Ascending aorta (tissue), 2 donors: ENCODE measurements around the gene LPAR2. TPM values are rescaled to one million over a fixed set of nuclear protein-coding genes. Genes with fewer than 3 reads are reported as not detected.

Experiments used
- DNase-seq, 2 donors: peaks; one replicate each; pipeline ENCODE4 v3.0.0-alpha.2; 2019; ENCODE audit warnings: low spot score in 2 of 2
- H3K27ac ChIP-seq, 2 donors: fragments of 200-600 bp; sonication (generic); one replicate each; pipeline ENCODE4 v1.5.1; 2016 to 2017; ENCODE audit warnings: mild to moderate bottlenecking in 1 of 2
- H3K27me3 ChIP-seq: fragments of 200-600 bp; sonication (generic); one replicate; pipeline ENCODE4 v1.5.1; 2017
- H3K36me3 ChIP-seq, 2 donors: fragments of 200-600 bp; sonication (generic); one replicate each; pipeline ENCODE4 v1.5.1; 2016
- H3K4me1 ChIP-seq, 2 donors: fragments of 200-600 bp; sonication (generic); one replicate each; pipeline ENCODE4 v1.5.1; 2016 to 2017; ENCODE audit warnings: mild to moderate bottlenecking in 1 of 2
- H3K4me3 ChIP-seq, 2 donors: fragments of 200-600 bp; sonication (generic); one replicate each; pipeline ENCODE4 v1.5.1; 2016 to 2017; ENCODE audit warnings: mild to moderate bottlenecking in 1 of 2
- H3K9me3 ChIP-seq, 2 donors: fragments of 200-600 bp; sonication (generic); one replicate each; pipeline ENCODE4 v1.5.1; 2016
- CTCF ChIP-seq, 3 experiments: fragments of 200-600 bp in 2 of 3; fragments of 450-650 bp in 1 of 3; sonication (generic) in 2 of 3; IDR thresholded peaks; one replicate each; pipeline ENCODE4 v1.5.1; 2016 to 2019; ENCODE audit warnings: antibody characterized with exemption in 3 of 3, mild to moderate bottlenecking in 1 of 3, moderate library complexity in 1 of 3
- intact Hi-C: fragments of 100-400 bp; cut with DNase I; formaldehyde crosslinking; loops from one replicate; pipeline ENCODE4 v1.15.1; 2023
- total RNA-seq: library from RNA; depleted of rRNA; stranded (reverse); fragments of >200 nt; gene quantifications from one replicate; pipeline ENCODE4 v1.1.0, GENCODE V29; 2016

Gene LPAR2
- total RNA-seq, 1 donor from 2014 or later = 0.75 TPM

- H3K9me3 ChIP-seq = no peaks in the 10 kb centered on the region
- intact Hi-C loops = no loop called here
- H3K4me3 ChIP-seq = no peak overlapping the region
- no peak for TF ChIP-seq CTCF (IDR thresholded peaks at IDR 0.05)
- no peak overlapping the region for H3K27ac ChIP-seq
- DNase-seq = no peak
- no peaks in the 10 kb centered on the region for H3K27me3 ChIP-seq
- H3K36me3 ChIP-seq = no peaks in the 10 kb centered on the region
- no peaks in the 10 kb centered on the region for H3K4me1 ChIP-seq
Measured at GRCh38 chr19:19579533-19580361, 48.3 kb downstream of the LPAR2 start.

GRCh38 chr19:19578252-19578651 lies 49.8 kb downstream of the LPAR2 start:
- Histone ChIP-seq H3K27me3 (no peaks in the 10 kb centered on the region), H3K4me1 (no peaks in the 10 kb centered on the region), H3K9me3 (no peaks in the 10 kb centered on the region), H3K36me3 (no peaks in the 10 kb centered on the region), H3K4me3 (no peak overlapping the region), H3K27ac (no peak overlapping the region)
- intact Hi-C loops = no loop called here
- no peak for TF ChIP-seq CTCF (IDR thresholded peaks at IDR 0.05)
- no peak for DNase-seq

- Histone ChIP-seq H3K36me3 (no peaks in the 10 kb centered on the region), H3K4me3 (no peak overlapping the region), H3K27ac (no peak overlapping the region), H3K27me3 (no peaks in the 10 kb centered on the region), H3K9me3 (no peaks in the 10 kb centered on the region), H3K4me1 (no peaks in the 10 kb centered on the region)
- intact Hi-C loops = no loop called here
- DNase-seq = no peak
- TF ChIP-seq CTCF (IDR thresholded peaks at IDR 0.05) = no peak
Measured at GRCh38 chr19:19575411-19575810, 52.6 kb downstream of the LPAR2 start.

Other genes starting within 250 kb of the LPAR2 start
- 63.3 TPM for gene GATAD2A, start 222.5 kb downstream of the LPAR2 start, total RNA-seq
- gene TSSK6, start 112.7 kb downstream of the LPAR2 start, total RNA-seq = not detected
- 12.7 TPM for gene NDUFA13, start 112.0 kb downstream of the LPAR2 start, total RNA-seq
- gene YJEFN3, start 99.3 kb downstream of the LPAR2 start, total RNA-seq = 3.5 TPM
- not detected for gene CILP2, start 90.0 kb downstream of the LPAR2 start, total RNA-seq
- not detected for gene PBX4, start 9.5 kb downstream of the LPAR2 start, total RNA-seq
- gene GMIP, start 15.4 kb upstream of the LPAR2 start, total RNA-seq = 3.9 TPM
- 161 TPM for gene ATP13A1, start 35.5 kb upstream of the LPAR2 start, total RNA-seq
- 1.3 TPM for gene ZNF101, start 40.6 kb upstream of the LPAR2 start, total RNA-seq
- 4.8 TPM for gene ZNF14, start 104.9 kb upstream of the LPAR2 start, total RNA-seq
- 22.4 TPM for gene ZNF506, start 193.5 kb upstream of the LPAR2 start, total RNA-seq
- 1.8 TPM for gene ZNF253, start 237.7 kb upstream of the LPAR2 start, total RNA-seq